C4-2B (cell line): Measurements from ENCODE around the gene ADAM22.

Experiments used
- CTCF ChIP-seq: fragments of 450-650 bp; conservative IDR thresholded peaks from 2 replicates; pipeline ENCODE4 v1.5.1; 2017; ENCODE audit warnings: mild to moderate bottlenecking
- ZFX ChIP-seq: fragments of 450-650 bp; IDR thresholded peaks from 2 replicates; pipeline ENCODE4 v1.6.1; 2017

DNA sequence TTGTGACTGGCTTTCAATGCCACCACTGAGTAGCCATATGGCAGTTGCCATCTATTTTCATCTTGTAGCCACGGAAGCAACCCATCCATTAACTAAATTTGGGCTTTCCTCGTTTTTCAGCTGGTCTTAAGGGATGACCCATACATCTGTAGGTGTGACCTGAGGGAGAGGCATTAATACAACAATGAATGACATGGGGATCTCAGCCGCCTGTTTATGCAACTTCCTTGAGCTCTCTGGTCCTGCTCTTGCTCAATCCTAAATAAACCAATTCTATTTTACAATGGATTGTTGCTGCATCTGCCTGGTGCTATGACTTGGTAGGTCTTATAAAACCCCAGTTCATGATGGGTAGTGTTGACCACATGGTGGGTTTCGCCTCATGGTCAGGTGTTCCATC lies 21.9 kb upstream of the ADAM22 start:
- TF ChIP-seq CTCF (no peak), ZFX (no peak)
